ENCODE data around the gene MYH7.
"Not testable (repeated sequence)": the region's sequence is repeated elsewhere in the genome, so short reads cannot be mapped to it uniquely, and the experiment has no call there.

MYH7 gene

GRCh38 chr14:23430723-23431085 lies 4.8 kb downstream of the MYH7 start:
- no peak overlapping the region for H3K4me3 ChIP-seq (replicated peaks; ENCODE audit: low read depth, low read length)
- TF ChIP-seq CTCF (IDR thresholded peaks at IDR 0.05; ENCODE audit: low read length, missing control alignments): no peak
- peak; percentile 8 for DNase-seq (ENCODE audit: low read depth)

GRCh38 chr14:23430016-23430722 lies 5.3 kb downstream of the MYH7 start:
- no peak for DNase-seq (ENCODE audit: low read depth)
- TF ChIP-seq CTCF (IDR thresholded peaks at IDR 0.05; ENCODE audit: low read length, missing control alignments): no peak
- H3K4me3 ChIP-seq (replicated peaks; ENCODE audit: low read depth, low read length): no peak overlapping the region

GRCh38 chr14:23428686-23429495 lies 6.6 kb downstream of the MYH7 start:
- no peak for TF ChIP-seq CTCF (IDR thresholded peaks at IDR 0.05; ENCODE audit: low read length, missing control alignments)
- no peak for DNase-seq (ENCODE audit: low read depth)
- H3K4me3 ChIP-seq (replicated peaks; ENCODE audit: low read depth, low read length): no peak overlapping the region

GRCh38 chr14:23425798-23426197 lies 9.7 kb downstream of the MYH7 start:
- H3K4me3 ChIP-seq (replicated peaks; ENCODE audit: low read depth, low read length): not testable (repeated sequence)

GRCh38 chr14:23425169-23425568 lies 10.3 kb downstream of the MYH7 start:
- no peak for TF ChIP-seq CTCF (IDR thresholded peaks at IDR 0.05; ENCODE audit: low read length, missing control alignments)
- DNase-seq (ENCODE audit: low read depth): no peak
- H3K4me3 ChIP-seq (replicated peaks; ENCODE audit: low read depth, low read length): no peak overlapping the region

More at GRCh38 chr14:23425798-23426197, 9.7 kb downstream of the MYH7 start:
- not testable (repeated sequence) for DNase-seq (ENCODE audit: low read depth)

GRCh38 chr14:23423657-23424056 lies 11.8 kb downstream of the MYH7 start:
- no peak overlapping the region for H3K4me3 ChIP-seq (replicated peaks; ENCODE audit: low read depth, low read length)
- DNase-seq (ENCODE audit: low read depth): no peak
- TF ChIP-seq CTCF (IDR thresholded peaks at IDR 0.05; ENCODE audit: low read length, missing control alignments): no peak

- no peak for TF ChIP-seq CTCF (IDR thresholded peaks at IDR 0.05; ENCODE audit: low read length, missing control alignments)
- H3K4me3 ChIP-seq (replicated peaks; ENCODE audit: low read depth, low read length): no peak overlapping the region
- DNase-seq (ENCODE audit: low read depth): no peak
Observed at GRCh38 chr14:23421594-23421993, 13.9 kb downstream of the MYH7 start.

GRCh38 chr14:23419646-23420045 lies 15.8 kb downstream of the MYH7 start:
- DNase-seq (ENCODE audit: low read depth); H3K4me3 ChIP-seq (replicated peaks; ENCODE audit: low read depth, low read length): not testable (repeated sequence)
